Loucy (cell line): ENCODE results near the gene AP1B1.

Experiments used
- H2AFZ ChIP-seq: fragments of 200-600 bp; sonication (generic); 2 replicates; pipeline ENCODE4 v1.6.0; 2016; ENCODE audit warnings: antibody characterized with exemption, mild to moderate bottlenecking, low read length, moderate library complexity
- H3F3A ChIP-seq: fragments of 200-600 bp; 2 replicates; pipeline ENCODE4 v1.6.0; 2016; ENCODE audit warnings: antibody characterized with exemption, low read depth, mild to moderate bottlenecking
- H3K27me3 ChIP-seq: fragments of 200-600 bp; sonication (generic); 2 replicates; pipeline ENCODE4 v1.6.1; 2014; ENCODE audit warnings: low read length, mild to moderate bottlenecking; ENCODE audit not compliant: insufficient read depth, poor library complexity, severe bottlenecking
- H3K36me3 ChIP-seq: fragments of 200-600 bp; sonication (generic); 2 replicates; pipeline ENCODE4 v1.6.1; 2016; ENCODE audit warnings: low read length; ENCODE audit not compliant: insufficient read depth
- H3K4me1 ChIP-seq: fragments of 200-600 bp; sonication (generic); 2 replicates; pipeline ENCODE4 v1.5.1; 2014; ENCODE audit warnings: low read length, mild to moderate bottlenecking; ENCODE audit not compliant: insufficient read depth, poor library complexity, severe bottlenecking
- H3K4me2 ChIP-seq: fragments of 200-600 bp; sonication (generic); 2 replicates; pipeline ENCODE4 v1.6.0; 2014; ENCODE audit warnings: antibody characterized with exemption, low read length, low read depth, mild to moderate bottlenecking; ENCODE audit not compliant: poor library complexity, severe bottlenecking
- H3K4me3 ChIP-seq: fragments of 200-600 bp; sonication (generic); 2 replicates; pipeline ENCODE4 v1.5.1; 2014; ENCODE audit warnings: low read length, mild to moderate bottlenecking, mixed read lengths; ENCODE audit not compliant: poor library complexity, severe bottlenecking
- H3K79me2 ChIP-seq: fragments of 200-600 bp; sonication (generic); 2 replicates; pipeline ENCODE4 v1.6.1; 2014; ENCODE audit warnings: low read length; ENCODE audit not compliant: insufficient read depth
- H3K9ac ChIP-seq: fragments of 200-600 bp; sonication (generic); 2 replicates; pipeline ENCODE4 v1.6.0; 2014; ENCODE audit warnings: mild to moderate bottlenecking, low read depth, low read length, moderate library complexity; ENCODE audit not compliant: poor library complexity, severe bottlenecking
- H3K9me2 ChIP-seq: fragments of 200-600 bp; sonication (generic); replicated peaks from 2 replicates; pipeline ENCODE4 v1.6.1; 2016; ENCODE audit warnings: low read depth, low read length, mixed read lengths
- H3K9me3 ChIP-seq: fragments of 200-600 bp; sonication (generic); 2 replicates; pipeline ENCODE4 v1.6.1; 2014; ENCODE audit warnings: mild to moderate bottlenecking, antibody characterized with exemption, low read length, low read depth; ENCODE audit not compliant: insufficient read depth
- H4K20me1 ChIP-seq: fragments of 200-600 bp; sonication (generic); 2 replicates; pipeline ENCODE4 v1.6.0; 2014; ENCODE audit warnings: antibody characterized with exemption, low read length, mild to moderate bottlenecking; ENCODE audit not compliant: insufficient read depth, poor library complexity, severe bottlenecking
- EZH2phosphoT487 ChIP-seq: fragments of 200-600 bp; IDR thresholded peaks from 2 replicates; pipeline ENCODE4 v1.6.1; 2018; ENCODE audit warnings: antibody characterized with exemption, mild to moderate bottlenecking, moderate library complexity, borderline replicate concordance
- TF ChIP-seq, protein P1 (sequence below): fragments of 200-600 bp; sonication (generic); conservative IDR thresholded peaks from 2 replicates; pipeline ENCODE4 v1.5.1; 2014; ENCODE audit warnings: mild to moderate bottlenecking, antibody characterized with exemption, low read length

Gene AP1B1

DNA sequence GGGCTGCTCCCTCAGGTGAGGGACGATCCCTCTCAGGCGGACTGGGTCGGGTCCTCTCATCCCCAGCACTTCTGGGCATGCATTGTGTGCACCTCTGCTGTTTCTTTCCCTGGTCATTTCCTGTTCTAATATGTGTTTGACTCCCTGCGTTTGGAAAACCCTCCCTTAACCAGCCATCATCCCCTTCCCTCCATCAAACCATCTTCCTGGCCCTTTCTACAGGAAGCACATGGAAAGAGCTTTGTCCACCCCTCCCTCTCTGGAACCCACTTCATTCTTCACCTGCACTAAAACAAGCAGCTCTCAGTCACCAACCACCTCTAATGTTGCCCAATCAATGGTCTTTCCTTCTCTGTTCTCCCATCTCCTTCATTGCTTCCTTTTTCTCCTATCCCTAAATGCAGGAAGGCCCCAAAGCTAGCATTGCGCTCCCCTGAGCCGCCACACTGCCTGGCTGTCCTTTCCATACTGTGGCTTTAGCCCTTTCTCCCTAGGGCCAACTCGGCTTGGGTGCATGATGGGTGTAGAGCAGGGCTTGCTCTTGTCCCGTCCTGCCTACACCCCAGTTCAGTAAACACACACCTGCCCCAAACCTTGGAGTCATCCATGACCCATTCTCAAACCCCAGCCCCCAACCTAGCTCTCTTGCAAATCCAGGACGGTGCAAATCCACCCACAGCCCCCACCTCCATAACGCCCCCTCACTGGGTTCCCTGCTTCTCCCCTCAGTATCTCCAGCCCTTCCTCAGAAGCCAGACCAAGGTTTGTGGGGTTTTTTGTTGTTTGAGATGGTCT, 87.4 kb downstream of the AP1B1 start:
- Histone ChIP-seq H3K9me2 (no peaks in the 10 kb centered on the region), H3K4me2 (no peak overlapping the region), H3K4me1 (peaks cover 2% of the 10 kb centered on the region), H3K79me2 (no peaks in the 10 kb centered on the region), H4K20me1 (peaks cover 3% of the 10 kb centered on the region), H3F3A (peaks cover 16% of the 10 kb centered on the region), H2AFZ (no peak overlapping the region), H3K27me3 (no peaks in the 10 kb centered on the region), H3K4me3 (no peak overlapping the region), H3K36me3 (peaks cover 51% of the 10 kb centered on the region), H3K9me3 (no peaks in the 10 kb centered on the region), H3K9ac (no peak overlapping the region)
- no peak for TF ChIP-seq EZH2phosphoT487
- TF ChIP-seq, protein P1, sequence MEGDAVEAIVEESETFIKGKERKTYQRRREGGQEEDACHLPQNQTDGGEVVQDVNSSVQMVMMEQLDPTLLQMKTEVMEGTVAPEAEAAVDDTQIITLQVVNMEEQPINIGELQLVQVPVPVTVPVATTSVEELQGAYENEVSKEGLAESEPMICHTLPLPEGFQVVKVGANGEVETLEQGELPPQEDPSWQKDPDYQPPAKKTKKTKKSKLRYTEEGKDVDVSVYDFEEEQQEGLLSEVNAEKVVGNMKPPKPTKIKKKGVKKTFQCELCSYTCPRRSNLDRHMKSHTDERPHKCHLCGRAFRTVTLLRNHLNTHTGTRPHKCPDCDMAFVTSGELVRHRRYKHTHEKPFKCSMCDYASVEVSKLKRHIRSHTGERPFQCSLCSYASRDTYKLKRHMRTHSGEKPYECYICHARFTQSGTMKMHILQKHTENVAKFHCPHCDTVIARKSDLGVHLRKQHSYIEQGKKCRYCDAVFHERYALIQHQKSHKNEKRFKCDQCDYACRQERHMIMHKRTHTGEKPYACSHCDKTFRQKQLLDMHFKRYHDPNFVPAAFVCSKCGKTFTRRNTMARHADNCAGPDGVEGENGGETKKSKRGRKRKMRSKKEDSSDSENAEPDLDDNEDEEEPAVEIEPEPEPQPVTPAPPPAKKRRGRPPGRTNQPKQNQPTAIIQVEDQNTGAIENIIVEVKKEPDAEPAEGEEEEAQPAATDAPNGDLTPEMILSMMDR: no peak

DNA sequence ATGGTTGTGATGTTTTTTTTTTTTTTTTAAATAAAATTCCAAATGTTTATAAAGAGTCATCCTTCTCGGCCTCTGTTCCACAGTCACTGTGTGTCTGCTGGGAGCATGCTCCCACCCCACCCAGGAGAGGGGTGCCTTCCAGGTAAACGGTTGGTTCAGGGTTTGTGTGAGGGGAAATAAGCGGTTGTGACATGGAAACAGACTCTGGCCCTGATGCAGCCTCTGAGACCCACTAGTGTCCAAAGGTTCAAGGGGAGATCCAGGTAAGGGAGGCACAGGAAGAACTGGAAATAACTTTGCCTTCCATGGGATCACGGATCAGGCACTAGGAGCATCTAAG, 87.9 kb downstream of the AP1B1 start:
- H3K9me2 ChIP-seq: no peaks in the 10 kb centered on the region
- H3K4me3 ChIP-seq: no peak overlapping the region
- no peak overlapping the region for H3K4me2 ChIP-seq
- peaks cover 16% of the 10 kb centered on the region for H3F3A ChIP-seq
- no peaks in the 10 kb centered on the region for H3K9me3 ChIP-seq
- no peak overlapping the region for H2AFZ ChIP-seq
- peaks cover 57% of the 10 kb centered on the region for H3K36me3 ChIP-seq
- H3K27me3 ChIP-seq: no peaks in the 10 kb centered on the region
- no peak overlapping the region for H3K9ac ChIP-seq
- TF ChIP-seq, protein P1: no peak
- TF ChIP-seq EZH2phosphoT487: no peak
- peaks cover 3% of the 10 kb centered on the region for H4K20me1 ChIP-seq
- H3K4me1 ChIP-seq: no peaks in the 10 kb centered on the region
- no peaks in the 10 kb centered on the region for H3K79me2 ChIP-seq

DNA sequence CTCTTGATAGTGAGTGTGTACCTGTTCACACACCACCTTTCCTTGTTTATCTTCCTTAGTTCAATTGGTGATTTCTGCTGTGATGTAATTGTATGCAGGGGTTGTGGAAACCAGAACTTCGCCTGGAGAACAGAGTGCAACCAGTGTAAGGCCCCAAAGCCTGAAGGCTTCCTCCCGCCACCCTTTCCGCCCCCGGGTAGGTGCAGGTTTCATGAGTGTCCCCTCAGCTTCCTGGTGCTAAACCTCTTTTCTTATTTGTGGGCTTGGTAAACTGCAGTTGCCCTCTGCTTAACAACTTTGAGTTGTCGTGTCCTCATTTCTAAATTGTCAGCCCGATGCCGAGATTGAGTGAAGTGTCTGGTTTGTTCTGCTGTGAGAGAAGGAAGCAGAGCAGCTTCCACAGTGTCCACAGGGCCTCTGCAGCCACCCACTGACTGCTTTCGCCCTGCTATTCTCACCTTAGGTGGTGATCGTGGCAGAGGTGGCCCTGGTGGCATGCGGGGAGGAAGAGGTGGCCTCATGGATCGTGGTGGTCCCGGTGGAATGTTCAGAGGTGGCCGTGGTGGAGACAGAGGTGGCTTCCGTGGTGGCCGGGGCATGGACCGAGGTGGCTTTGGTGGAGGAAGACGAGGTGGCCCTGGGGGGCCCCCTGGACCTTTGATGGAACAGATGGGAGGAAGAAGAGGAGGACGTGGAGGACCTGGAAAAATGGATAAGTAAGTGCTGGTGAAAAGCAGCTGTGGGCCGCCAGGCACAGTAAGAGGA, 89.1 kb downstream of the AP1B1 start:
- Histone ChIP-seq H3K79me2 (no peaks in the 10 kb centered on the region), H3K36me3 (peaks cover 68% of the 10 kb centered on the region), H4K20me1 (peaks cover 3% of the 10 kb centered on the region), H3F3A (peaks cover 16% of the 10 kb centered on the region), H3K9me3 (no peaks in the 10 kb centered on the region), H3K4me3 (no peak overlapping the region), H3K27me3 (no peaks in the 10 kb centered on the region), H3K4me1 (no peaks in the 10 kb centered on the region), H2AFZ (no peak overlapping the region), H3K9ac (no peak overlapping the region), H3K4me2 (no peak overlapping the region), H3K9me2 (no peaks in the 10 kb centered on the region)
- no peak for TF ChIP-seq EZH2phosphoT487
- TF ChIP-seq, protein P1: no peak
